Measurements from ENCODE around the gene QRFP. TPM values are rescaled to one million over a fixed set of nuclear protein-coding genes. Genes with fewer than 3 reads are reported as not detected.

Gene QRFP
- total RNA-seq, 1 experiment from 2014 or later: not detected

DNA sequence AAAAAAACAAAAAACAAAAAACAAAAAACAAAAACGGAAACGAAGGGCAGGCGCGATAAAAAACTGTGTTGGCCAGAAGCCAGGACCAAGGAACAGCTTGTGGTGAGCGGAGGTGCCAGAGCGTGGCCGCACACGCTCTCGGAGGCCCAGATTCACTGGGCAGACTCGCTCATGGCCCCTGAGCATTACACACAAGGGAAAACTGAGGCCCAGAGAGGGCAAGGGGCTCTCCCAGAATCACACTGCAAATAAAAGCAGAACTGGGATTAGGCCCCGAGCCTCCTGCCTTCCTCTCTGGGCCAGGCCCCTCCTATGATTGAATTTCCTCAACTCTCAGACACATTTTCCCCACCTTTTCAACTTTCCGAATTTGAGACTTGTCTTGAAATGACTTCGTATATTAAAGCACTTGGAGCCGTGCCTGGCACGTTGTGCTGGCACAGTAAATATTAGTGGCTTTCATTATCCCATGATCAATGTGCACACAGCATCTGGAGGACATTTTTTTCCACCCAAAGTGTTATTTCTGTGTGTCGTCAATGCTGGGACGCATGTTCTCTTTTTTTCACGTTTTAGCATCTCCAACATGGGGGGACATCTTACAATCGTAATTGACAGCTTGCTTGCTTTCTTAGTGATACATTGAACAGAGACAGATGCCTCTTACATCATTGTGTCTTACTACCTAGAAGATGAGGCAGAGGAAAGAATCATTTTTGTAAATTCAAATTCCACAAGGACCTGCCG lies 35.1 kb upstream of the QRFP start:
- H3K27me3 Mint-ChIP-seq (ENCODE audit: unreplicated experiment): peaks cover 34% of the 10 kb centered on the region
- H3K4me1 Mint-ChIP-seq (ENCODE audit: low read depth, unreplicated experiment): peaks cover 27% of the 10 kb centered on the region
- peaks cover 5% of the 10 kb centered on the region for H3K36me3 Mint-ChIP-seq (ENCODE audit: insufficient read depth, unreplicated experiment)
- CTCF ChIA-PET: no interaction called here
- BruUV-seq (replicated peaks): no TSS peak
- no peak overlapping the region for H3K4me3 Mint-ChIP-seq (ENCODE audit: low read depth, unreplicated experiment)
- no peak for TF ChIP-seq CTCF (IDR thresholded peaks at IDR 0.05; ENCODE audit: unreplicated experiment)
- DNase-seq: no peak
- no peaks in the 10 kb centered on the region for H3K9me3 Mint-ChIP-seq (ENCODE audit: low read depth, unreplicated experiment)
- intact Hi-C loops (cut with micrococcal nuclease; ENCODE audit: unreplicated experiment): no loop called here
- H3K27ac Mint-ChIP-seq (ENCODE audit: unreplicated experiment): no peak overlapping the region

DNA sequence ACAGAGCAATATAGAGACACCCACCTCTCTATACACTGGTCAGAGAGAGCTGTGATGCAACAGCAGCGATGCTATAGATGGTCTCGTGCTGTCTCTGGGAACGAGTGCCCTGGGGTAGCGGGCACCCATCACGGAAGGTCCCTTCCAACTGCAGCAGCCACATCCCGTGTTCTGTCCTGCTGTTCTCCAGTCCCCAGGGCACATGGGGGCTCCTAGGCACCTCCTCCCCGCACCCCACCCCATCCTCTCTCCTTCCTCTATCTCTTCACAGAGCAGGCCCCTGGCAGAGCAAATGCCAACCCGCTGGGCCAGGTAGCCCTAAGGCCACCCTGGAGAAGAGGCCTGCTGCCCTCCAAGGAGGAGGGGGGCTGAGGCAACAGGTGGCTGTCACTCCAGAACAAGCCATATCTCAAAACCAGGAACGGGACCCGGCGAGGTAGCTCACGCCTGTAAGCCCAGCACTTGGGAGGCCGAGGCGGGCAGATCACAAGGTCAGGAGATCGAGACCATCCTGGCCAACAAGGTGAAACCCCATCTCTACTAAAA lies 34.3 kb upstream of the QRFP start:
- TF ChIP-seq CTCF (IDR thresholded peaks at IDR 0.05; ENCODE audit: unreplicated experiment): no peak
- Mint-ChIP-seq H3K9me3 (ENCODE audit: low read depth, unreplicated experiment) (no peaks in the 10 kb centered on the region), H3K27me3 (ENCODE audit: unreplicated experiment) (peaks cover 28% of the 10 kb centered on the region), H3K4me1 (ENCODE audit: low read depth, unreplicated experiment) (peaks cover 21% of the 10 kb centered on the region), H3K27ac (ENCODE audit: unreplicated experiment) (no peak overlapping the region), H3K4me3 (ENCODE audit: low read depth, unreplicated experiment) (no peak overlapping the region), H3K36me3 (ENCODE audit: insufficient read depth, unreplicated experiment) (peaks cover 5% of the 10 kb centered on the region)
- CTCF ChIA-PET: no interaction called here
- no peak for DNase-seq
- intact Hi-C loops (cut with micrococcal nuclease; ENCODE audit: unreplicated experiment): no loop called here
- BruUV-seq (replicated peaks): no TSS peak

GRCh38 chr9:130930132-130930803 lies 33.7 kb upstream of the QRFP start:
- intact Hi-C loops (cut with micrococcal nuclease; ENCODE audit: unreplicated experiment): no loop called here
- peaks cover 21% of the 10 kb centered on the region for H3K4me1 Mint-ChIP-seq (ENCODE audit: low read depth, unreplicated experiment)
- H3K27me3 Mint-ChIP-seq (ENCODE audit: unreplicated experiment): peaks cover 28% of the 10 kb centered on the region
- no peak overlapping the region for H3K4me3 Mint-ChIP-seq (ENCODE audit: low read depth, unreplicated experiment)
- no TSS peak for BruUV-seq (replicated peaks)
- H3K9me3 Mint-ChIP-seq (ENCODE audit: low read depth, unreplicated experiment): no peaks in the 10 kb centered on the region
- CTCF ChIA-PET: no interaction called here
- H3K36me3 Mint-ChIP-seq (ENCODE audit: insufficient read depth, unreplicated experiment): peaks cover 5% of the 10 kb centered on the region
- no peak overlapping the region for H3K27ac Mint-ChIP-seq (ENCODE audit: unreplicated experiment)
- DNase-seq: no peak
- no peak for TF ChIP-seq CTCF (IDR thresholded peaks at IDR 0.05; ENCODE audit: unreplicated experiment)

DNA sequence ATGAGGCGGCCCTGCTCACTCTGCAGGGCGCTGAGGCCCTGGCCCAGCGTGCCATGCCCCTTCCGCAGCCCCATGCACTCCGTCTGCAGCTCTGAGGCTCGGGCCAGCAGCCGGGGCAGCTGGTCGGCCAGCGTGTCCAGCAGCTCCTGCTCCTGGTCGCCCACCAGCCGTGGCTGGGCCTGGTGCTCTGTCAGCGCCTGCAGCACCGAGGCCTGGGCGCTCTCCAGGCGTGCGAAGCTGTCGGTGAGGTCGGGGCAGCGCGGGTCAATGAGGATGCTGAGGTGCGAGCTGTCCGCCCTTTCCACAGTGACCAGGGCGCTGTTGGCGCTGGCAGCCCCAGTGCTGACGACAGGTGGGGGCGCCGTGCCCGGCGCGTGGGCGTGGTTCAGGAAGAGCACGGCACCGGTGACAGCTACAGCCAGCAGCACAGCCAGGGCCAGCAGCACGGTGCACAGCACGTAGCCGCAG lies 33.0 kb upstream of the QRFP start:
- no peak for TF ChIP-seq CTCF (IDR thresholded peaks at IDR 0.05; ENCODE audit: unreplicated experiment)
- Mint-ChIP-seq H3K27ac (ENCODE audit: unreplicated experiment) (no peak overlapping the region), H3K27me3 (ENCODE audit: unreplicated experiment) (peaks cover 21% of the 10 kb centered on the region), H3K9me3 (ENCODE audit: low read depth, unreplicated experiment) (no peaks in the 10 kb centered on the region), H3K4me1 (ENCODE audit: low read depth, unreplicated experiment) (peaks cover 21% of the 10 kb centered on the region), H3K4me3 (ENCODE audit: low read depth, unreplicated experiment) (no peak overlapping the region), H3K36me3 (ENCODE audit: insufficient read depth, unreplicated experiment) (peaks cover 5% of the 10 kb centered on the region)
- intact Hi-C loops (cut with micrococcal nuclease; ENCODE audit: unreplicated experiment): no loop called here
- no TSS peak for BruUV-seq (replicated peaks)
- DNase-seq: no peak
- CTCF ChIA-PET: interaction anchor here (0.6 kb wide), 1 partner anchor 12 kb away, joined by 4 read pairs; no protein-coding TSS in a partner anchor
